Smooth muscle cell of the brain vasculature (primary cell): ENCODE measurements around the gene GNAT2.

Experiments
- DNase-seq: peaks from one replicate; pipeline ENCODE4 v3.0.0-alpha.2; 2012; ENCODE audit warnings: low read depth, low spot score

The GNAT2 gene

DNA sequence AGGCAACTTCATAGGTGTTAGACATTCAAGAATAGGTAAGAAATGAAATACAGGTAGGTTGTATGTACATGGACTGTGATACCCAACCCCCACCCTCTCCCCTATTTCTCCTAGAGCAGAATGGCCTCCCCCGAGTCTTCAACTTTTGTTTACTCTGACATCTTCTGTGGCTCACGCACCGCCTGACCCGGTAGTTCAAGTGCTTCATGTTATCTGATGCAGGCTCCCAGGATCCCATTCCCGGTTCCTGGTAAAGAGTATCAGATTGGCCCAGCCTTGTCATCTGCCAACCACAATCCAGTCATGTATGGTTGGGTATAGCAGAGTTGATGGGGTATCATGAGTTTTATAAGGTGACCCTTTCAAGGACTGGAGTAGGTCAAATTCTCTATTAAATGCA is 61.9 kb downstream of the GNAT2 start:
- no peak for DNase-seq

DNA sequence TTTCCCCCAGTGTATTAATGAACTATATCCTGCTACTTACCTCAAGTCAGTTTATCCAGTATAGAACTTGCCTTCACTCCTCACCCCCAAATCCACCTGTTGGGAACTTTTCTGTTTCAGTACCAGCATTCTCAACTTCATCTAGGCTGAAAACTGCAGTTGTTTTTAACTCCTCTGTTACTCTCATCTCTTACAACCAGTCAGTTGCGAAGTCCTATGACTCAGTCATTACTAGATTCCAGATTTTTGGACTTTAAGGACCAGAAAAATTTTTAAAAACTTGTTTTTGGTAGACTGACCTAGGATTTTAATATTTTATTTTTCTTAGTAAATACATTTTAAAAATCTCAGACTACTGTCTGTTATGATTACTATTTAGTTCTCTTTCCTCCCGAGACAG is 62.9 kb downstream of the GNAT2 start:
- DNase-seq: no peak
